Transverse colon (tissue), 4 donors: ENCODE results near the gene SPIRE1.

Experiments
- EP300 ChIP-seq: sonication (generic); formaldehyde crosslinking; IDR thresholded peaks from one replicate; pipeline ENCODE4 v1.6.1; 2017; ENCODE audit warnings: antibody characterized with exemption, low read depth
- POLR2A ChIP-seq: fragments of 450-650 bp; IDR thresholded peaks from one replicate; pipeline ENCODE4 v1.6.1; 2016; ENCODE audit warnings: antibody characterized with exemption, mild to moderate bottlenecking, moderate library complexity
- POLR2AphosphoS5 ChIP-seq, 3 donors: sonication (generic); formaldehyde crosslinking; IDR thresholded peaks; one replicate each; pipeline ENCODE4 v1.6.1; 2016; ENCODE audit warnings: antibody characterized with exemption in 3 of 3
- TF ChIP-seq, protein P1 (sequence below), 5 experiments: fragments of 200-600 bp in 3 of 5; fragments of 450-650 bp in 2 of 5; sonication (generic) in 3 of 5; IDR thresholded peaks; 1 replicate in 2 of 5; 2 replicates in 3 of 5; pipeline ENCODE4 v1.5.1; 2016 to 2017; ENCODE audit warnings: antibody characterized with exemption in 5 of 5, inconsistent platforms in 3 of 5, mild to moderate bottlenecking in 2 of 5, moderate library complexity in 1 of 5

- TF ChIP-seq, protein P1, sequence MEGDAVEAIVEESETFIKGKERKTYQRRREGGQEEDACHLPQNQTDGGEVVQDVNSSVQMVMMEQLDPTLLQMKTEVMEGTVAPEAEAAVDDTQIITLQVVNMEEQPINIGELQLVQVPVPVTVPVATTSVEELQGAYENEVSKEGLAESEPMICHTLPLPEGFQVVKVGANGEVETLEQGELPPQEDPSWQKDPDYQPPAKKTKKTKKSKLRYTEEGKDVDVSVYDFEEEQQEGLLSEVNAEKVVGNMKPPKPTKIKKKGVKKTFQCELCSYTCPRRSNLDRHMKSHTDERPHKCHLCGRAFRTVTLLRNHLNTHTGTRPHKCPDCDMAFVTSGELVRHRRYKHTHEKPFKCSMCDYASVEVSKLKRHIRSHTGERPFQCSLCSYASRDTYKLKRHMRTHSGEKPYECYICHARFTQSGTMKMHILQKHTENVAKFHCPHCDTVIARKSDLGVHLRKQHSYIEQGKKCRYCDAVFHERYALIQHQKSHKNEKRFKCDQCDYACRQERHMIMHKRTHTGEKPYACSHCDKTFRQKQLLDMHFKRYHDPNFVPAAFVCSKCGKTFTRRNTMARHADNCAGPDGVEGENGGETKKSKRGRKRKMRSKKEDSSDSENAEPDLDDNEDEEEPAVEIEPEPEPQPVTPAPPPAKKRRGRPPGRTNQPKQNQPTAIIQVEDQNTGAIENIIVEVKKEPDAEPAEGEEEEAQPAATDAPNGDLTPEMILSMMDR (IDR thresholded peaks at IDR 0.05) = no peak
- TF ChIP-seq POLR2A (no peak), POLR2AphosphoS5 (IDR thresholded peaks at IDR 0.05) (no peak), EP300 (no peak)
Measured at GRCh38 chr18:12631831-12632477, 26.0 kb downstream of the SPIRE1 start.
